HG03442 (cell line): Measurements from ENCODE around the gene TYRO3.
"Not testable (repeated sequence)": the region's sequence is repeated elsewhere in the genome, so short reads cannot be mapped to it uniquely, and the experiment has no call there.

ENCODE experiments used
- ATAC-seq: cut with Tn5 transposase; IDR thresholded peaks from one replicate; pipeline ENCODE4 v1.9.1; 2021; ENCODE audit warnings: mild to moderate bottlenecking, moderate library complexity; ENCODE audit not compliant: unreplicated experiment

TYRO3 gene

DNA sequence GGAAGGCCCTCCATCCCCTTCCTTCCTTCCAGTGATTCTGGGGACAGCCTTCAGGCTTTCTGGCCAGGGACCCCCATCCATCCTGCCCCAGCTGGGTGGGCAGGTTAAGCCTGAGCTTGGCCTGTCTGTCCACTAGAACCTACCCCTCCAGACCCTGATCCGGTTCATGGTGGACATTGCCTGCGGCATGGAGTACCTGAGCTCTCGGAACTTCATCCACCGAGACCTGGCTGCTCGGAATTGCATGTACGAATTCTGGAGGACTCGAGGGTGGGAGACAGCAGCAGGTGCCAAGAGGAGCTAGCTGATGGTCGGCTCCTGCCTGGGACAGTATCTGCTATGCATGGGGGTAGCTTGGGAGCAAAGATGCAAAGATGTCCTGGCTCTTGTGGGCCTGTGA is 13.9 kb downstream of the TYRO3 start:
- ATAC-seq, result no peak

DNA sequence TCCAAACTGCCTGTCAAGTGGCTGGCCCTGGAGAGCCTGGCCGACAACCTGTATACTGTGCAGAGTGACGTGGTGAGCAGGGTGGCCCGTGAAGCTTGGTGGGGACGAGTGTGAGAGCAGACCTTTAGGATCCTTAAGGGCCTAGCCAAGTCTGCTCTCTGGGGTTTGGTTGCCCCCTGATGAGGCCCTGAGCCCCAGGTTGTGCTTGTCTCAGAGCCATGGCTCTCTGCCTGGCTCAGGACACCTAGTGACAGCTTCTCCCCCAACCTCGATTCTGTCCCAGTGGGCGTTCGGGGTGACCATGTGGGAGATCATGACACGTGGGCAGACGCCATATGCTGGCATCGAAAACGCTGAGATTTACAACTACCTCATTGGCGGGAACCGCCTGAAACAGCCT is 14.4 kb downstream of the TYRO3 start:
- ATAC-seq, result no peak

DNA sequence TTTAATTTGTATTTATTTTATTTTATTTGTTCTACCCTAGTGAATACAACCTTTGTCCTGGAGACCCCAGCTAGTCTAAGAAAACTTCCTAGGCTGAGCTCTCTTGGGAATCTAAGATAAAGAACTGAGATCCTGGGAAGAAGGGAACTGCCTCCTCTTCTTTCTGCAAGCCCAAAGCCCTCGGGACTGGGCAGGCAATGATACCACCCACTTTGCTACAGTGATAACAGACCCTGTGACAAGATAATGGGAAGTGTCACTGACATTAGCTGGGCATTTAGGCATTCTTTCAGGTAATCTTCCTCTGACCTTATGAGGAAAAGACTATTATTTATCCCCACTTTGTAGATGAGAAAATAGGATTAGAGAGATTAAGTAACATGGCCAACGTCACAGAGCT is 15.1 kb downstream of the TYRO3 start:
- ATAC-seq, result no peak

DNA sequence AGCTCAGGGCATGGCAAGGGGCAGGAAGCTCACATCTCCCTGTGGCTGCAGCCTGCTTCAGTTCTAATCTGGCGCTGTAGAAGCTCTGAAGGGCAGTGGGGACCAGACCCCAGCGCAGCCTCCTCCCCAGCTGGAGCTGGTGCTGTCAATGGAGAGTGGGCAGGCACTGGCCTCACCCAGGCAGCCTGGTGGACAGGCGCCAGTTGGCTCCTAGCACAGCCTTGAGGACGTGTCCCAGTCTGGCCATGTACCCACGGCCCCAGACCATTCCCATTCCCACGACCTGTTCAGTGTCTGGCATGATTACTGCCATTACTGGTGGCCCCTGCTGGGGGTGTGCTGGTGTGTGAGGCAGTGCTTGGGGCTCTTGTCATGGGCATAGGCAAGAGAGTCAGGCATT is 16.3 kb downstream of the TYRO3 start:
- no peak for ATAC-seq

DNA sequence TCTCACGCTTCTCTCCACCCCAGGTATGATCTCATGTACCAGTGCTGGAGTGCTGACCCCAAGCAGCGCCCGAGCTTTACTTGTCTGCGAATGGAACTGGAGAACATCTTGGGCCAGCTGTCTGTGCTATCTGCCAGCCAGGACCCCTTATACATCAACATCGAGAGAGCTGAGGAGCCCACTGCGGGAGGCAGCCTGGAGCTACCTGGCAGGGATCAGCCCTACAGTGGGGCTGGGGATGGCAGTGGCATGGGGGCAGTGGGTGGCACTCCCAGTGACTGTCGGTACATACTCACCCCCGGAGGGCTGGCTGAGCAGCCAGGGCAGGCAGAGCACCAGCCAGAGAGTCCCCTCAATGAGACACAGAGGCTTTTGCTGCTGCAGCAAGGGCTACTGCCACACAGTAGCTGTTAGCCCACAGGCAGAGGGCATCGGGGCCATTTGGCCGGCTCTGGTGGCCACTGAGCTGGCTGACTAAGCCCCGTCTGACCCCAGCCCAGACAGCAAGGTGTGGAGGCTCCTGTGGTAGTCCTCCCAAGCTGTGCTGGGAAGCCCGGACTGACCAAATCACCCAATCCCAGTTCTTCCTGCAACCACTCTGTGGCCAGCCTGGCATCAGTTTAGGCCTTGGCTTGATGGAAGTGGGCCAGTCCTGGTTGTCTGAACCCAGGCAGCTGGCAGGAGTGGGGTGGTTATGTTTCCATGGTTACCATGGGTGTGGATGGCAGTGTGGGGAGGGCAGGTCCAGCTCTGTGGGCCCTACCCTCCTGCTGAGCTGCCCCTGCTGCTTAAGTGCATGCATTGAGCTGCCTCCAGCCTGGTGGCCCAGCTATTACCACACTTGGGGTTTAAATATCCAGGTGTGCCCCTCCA is 19.1 kb downstream of the TYRO3 start:
- ATAC-seq, result no peak

DNA sequence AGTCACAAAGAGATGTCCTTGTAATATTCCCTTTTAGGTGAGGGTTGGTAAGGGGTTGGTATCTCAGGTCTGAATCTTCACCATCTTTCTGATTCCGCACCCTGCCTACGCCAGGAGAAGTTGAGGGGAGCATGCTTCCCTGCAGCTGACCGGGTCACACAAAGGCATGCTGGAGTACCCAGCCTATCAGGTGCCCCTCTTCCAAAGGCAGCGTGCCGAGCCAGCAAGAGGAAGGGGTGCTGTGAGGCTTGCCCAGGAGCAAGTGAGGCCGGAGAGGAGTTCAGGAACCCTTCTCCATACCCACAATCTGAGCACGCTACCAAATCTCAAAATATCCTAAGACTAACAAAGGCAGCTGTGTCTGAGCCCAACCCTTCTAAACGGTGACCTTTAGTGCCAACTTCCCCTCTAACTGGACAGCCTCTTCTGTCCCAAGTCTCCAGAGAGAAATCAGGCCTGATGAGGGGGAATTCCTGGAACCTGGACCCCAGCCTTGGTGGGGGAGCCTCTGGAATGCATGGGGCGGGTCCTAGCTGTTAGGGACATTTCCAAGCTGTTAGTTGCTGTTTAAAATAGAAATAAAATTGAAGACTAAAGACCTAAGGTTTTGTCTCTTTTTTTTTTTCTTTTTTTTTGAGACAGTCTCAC is 19.8 kb downstream of the TYRO3 start:
- no peak for ATAC-seq

DNA sequence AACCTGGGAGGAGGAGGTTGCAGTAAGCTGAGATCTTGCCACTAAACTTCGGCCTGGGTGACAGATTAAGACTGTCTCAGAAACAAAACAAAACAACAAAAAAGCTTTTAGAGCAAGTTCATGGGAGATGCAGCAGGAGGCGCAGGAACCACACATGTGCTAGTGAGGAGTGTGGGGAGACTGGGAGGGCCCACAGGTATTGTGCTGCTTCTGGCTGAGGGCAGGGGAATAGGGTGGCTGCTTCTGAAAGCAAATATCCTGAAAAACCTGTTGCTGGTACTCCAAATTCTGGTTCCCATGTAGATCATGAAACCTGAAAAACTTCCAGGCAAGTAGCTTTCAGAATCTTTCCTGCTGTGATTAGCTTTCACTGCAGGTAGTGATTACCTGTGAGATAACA is 22.1 kb downstream of the TYRO3 start:
- no peak for ATAC-seq

DNA sequence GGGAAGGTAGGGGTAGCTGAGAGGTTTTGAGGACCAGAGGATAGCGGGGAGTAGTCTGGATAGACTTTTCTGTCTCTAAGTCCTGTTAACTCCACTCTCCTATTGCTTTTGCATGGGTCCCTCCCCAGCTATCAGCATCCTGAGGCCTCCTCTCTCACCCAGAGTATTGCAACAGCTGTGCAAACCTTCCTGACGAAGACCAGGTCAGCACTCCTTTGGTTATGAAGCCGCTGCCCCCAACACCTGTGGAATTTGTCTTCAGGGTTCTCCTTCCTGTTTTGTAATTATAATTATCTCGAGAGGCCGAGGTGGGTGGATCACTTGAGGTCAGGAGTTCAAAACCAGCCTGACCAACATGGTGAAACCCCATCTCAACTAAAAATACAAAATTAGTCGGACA is 24.8 kb downstream of the TYRO3 start:
- no peak for ATAC-seq

DNA sequence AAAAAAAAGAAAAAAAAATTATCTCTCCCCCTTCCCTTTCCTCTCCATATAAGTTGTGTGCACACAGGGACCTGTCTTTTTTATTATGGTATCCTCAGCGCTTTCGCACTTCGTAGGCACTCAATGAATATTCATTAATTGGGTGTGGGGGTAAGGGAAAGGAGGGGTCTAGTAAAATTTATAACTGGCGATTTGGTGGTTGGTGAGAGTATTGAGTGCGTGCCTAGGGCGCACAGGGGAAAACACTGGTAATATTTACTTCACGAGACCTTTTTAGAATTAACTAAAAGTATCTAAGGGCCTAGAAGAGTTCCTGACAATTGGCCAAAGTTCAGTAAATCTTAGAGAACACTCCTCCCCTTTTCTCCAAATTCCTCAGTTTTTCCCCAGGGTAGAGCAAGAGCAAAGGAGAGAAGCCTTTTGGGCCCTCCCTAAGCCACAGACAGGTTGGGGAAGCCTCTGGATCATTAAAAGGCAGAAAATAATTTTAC is 25.7 kb downstream of the TYRO3 start:
- no peak for ATAC-seq

DNA sequence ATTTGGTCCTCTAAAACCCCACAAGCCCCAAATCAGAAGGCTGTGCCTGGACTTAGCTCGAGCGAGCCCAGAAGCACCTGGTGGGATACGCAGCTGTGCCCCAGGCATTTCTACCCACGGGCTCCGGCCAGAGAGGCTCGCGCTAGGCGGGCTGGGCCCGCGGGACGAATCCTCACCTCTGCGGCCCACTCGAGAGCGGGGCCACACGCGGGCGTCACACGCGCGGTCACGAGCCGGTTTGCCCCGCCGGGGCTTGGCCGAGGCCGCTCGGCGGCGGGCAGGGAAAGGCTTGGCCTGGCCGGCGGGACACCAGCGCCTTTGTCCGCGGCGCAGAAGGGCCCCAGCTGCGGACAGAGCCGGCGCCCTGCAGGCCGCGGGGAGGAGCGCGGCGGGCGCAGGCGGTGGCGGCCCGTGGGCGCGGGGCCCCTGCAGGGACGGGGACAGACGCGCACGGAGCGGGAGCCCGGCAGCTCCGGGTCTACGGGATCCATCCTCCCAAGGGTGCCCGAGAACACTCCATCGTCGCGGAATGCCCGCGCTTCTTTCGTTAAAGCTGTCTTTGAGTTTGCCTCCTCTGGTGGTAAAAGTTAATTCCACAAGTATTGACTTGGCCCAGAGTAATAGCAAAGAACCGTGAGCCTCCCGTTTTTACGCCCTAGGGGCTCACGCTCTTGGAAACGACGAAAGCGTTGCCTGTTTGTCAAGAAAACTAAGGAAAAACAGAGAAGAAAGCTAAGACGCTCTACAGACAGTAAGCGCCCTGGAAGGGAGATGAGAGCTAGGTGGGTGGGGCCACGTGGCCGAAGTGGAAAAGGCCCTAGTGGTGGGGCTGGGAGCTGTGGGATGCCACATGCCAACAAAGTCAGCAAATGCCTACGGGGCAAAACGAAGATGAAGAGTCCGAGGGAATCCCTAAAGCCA is 26.4 kb downstream of the TYRO3 start:
- ATAC-seq, result no peak

DNA sequence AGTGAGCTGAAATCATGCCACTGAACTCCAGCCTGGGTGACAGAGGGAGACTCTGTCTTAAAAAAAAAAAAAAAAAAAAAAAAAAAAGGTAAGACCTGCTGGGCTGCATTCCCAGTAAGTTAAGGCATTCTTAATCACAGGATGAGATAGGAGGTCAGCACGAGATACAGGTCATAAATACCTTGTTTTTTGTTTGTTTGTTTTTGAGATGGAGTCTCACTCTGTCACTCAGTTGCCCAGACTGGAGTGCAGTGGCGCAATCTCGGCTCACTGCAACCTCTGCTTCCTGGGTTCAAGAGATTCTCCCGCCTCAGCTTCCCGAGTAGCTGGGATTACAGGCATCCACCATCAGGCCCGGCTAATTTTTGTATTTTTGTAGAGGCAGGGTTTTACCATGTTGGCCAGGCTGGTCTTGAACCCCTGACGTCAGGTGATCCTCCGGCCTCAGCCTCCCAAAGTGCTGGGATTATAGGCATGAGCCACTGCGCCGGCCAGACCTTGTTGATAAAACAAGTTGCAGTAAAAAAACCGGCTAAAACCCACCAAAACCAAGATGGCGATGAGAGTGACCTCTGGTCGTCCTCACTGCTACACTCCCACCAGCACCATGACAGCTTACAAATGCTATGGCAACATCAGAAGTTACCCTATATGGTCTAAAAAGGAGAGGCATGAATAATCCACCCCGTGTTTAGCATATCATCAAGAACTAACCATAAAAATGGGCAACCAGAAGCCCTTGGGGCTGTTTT is 27.7 kb downstream of the TYRO3 start:
- not testable (repeated sequence) for ATAC-seq

DNA sequence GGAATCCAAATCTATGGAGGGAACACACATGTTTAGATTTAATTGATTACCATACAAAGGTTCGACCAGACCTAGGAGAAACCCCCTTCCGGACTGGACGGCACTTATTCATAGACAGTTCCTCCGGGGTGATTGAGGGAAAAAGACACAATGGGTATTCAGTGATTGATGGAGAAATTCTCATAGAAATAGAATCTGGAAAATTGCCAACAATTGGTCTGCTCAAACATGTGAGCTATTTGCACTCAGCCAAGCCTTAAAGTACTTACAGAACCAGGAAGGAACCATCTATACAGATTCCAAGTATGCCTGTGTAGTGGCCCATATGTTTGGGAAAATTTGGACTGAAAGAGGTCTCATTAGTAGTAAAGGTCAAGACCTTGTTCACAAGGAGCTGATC is 30.0 kb downstream of the TYRO3 start:
- not testable (repeated sequence) for ATAC-seq

DNA sequence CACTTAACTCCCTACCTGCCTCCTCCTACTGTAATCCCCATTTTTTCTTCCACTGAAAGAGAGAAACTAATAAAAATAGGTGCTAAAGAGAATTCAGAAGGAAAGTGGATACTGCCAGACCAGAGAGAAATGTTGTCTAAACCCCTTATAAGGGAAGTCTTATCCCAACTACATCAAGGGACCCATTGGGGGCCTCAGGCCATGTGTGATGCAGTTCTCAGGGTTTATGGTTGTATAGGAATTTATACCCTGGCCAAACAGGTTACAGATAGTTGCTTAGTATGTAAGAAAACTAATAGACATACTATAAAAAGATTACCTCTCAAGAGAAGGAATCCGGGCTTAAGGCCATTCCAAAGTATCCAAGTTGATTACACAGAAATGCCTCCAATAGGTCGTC is 30.6 kb downstream of the TYRO3 start:
- not testable (repeated sequence) for ATAC-seq

DNA sequence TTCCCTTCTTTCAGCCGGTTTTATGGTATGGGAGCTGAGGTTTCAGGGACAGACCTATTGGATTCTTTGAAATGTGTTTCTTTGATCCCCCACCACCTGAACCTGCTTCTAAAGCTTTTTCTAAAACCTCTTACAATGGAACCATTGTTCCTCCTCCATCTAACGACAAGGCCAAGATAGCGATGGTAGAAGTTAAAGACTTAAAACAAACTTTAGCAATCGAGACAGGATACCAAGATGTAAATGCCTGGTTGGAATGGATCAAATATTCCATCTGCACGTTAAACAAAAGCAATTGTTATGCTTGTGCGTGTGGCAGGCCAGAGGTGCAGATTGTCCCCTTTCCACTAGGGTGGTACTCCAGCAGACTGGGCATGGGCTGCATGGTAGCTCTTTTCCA is 32.2 kb downstream of the TYRO3 start:
- not testable (repeated sequence) for ATAC-seq

DNA sequence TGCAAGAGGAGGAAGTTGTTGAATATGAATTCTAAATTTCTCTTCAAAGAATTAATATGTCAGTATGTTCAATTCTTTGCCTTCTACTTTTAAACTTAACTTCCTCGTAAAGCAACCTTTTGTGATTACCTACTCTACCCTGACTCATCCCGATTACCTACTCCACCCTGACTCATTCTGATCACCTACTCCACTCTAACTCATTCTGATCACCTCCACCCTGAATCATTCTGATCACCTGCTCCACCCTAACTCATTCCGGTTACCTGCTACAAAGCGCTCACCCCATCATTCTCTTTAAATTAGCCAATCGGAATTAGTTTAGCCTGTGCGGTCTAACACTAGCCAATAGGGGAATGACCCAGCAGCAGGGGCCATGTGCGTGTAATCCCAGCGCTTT is 33.7 kb downstream of the TYRO3 start:
- not testable (repeated sequence) for ATAC-seq

DNA sequence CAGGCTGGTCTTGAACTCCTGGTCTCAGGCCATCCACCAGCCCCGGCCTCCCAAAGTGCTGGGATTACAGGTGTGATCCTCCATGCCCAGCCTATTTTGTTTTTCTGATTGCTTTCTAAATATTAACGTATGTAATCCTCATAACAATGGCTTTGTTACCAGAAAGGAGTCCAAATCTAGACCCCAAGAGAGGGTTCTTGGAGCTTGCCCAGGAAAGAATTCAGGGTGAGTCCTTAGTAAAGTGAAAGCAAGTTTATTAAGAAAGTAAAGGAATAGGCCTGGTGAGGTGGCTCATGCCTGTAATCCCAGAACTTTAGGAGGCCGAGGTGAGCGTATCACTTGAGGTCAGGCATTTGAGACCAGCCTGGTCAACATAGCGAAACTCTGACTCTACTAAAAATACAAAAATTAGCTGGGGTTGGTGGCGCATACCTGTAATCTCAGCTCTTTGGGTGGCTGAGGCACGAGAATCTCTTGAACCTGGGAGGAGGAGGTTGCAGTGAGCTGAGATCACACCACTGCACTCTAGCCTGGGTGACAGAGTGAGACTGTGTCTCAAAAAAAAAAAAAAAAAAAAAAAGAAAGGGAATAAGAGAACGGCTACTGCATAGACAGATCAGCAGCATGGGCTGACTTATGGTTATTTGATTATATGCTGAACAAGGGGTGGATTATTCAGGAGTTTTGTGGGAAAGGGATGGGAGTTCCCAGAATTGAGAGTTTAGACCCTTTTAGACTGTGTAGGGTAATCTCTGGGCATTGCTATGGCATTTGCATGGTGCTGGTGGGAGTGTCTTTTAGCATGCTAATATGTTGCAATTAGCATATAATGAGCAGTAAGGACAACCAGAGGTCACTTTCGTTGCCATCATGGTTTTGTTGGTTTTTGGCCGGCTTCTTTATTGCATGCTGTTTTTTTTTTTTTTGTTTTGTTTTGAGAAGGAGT is 36.1 kb downstream of the TYRO3 start:
- ATAC-seq, result no peak

DNA sequence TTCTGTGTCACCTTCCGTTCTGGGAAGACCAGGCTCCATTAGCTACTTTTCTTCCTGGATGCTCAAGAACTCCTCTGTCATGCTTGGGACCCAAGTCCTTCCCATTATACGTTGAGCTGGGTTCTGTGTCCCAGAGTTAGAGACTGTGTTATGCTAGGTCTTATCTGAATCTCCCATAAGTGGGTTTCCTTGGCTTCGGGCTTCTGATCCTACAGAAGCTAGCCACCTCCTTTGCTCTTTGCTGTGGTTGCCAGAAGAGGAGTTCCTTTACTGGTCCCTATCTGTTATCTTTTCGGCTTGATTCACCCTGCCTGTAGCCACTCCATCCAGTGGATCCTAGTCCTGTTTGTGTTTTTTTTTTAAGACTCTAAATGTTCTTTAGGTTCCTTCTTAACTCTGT is 38.0 kb downstream of the TYRO3 start:
- ATAC-seq, result no peak

DNA sequence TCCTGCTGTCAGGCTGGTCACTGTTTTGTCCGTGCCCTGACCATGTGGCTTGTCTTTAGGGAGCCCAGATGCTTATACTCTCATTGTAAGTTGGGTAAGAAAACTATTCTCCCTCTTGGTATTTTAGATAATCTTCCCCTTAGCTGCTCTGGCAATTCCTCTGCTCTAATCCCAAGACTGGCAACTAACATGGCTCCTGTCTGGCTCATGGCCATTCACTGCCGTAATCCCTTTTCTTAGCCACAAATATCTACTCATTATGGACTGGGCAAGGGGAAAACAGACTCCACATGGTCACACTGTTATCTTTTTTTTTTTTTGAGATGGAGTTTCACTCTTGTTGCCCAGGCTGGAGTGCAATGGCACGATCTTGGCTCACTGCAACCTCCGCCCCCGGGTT is 38.8 kb downstream of the TYRO3 start:
- ATAC-seq, result no peak

DNA sequence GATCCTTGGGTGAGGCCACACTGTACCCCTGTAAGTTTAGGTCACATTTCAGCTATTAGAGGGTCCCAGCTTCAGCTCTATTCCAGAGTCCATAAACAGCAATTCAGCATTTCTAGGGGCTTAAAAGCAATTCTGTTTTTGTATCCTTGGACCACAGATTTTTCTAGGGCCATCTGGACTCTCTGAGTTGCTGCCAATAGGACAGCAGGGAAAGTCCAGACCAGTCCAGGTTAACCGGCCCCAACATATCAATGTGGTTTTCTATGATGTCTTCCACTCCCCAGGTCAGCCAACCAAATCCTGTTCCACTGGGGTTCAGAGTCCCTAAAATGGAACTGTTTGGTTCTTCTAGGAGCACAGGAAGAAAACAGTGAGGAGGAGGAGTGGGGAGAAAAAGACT is 40.0 kb downstream of the TYRO3 start:
- no peak for ATAC-seq
